Inferior parietal cortex (tissue), 1 donor: ENCODE data around the gene VWA5B1.

Source experiments
- DNase-seq: peaks from one replicate; pipeline ENCODE4 v3.0.0-alpha.2; 2016; ENCODE audit errors: extremely low spot score

VWA5B1 gene

DNA sequence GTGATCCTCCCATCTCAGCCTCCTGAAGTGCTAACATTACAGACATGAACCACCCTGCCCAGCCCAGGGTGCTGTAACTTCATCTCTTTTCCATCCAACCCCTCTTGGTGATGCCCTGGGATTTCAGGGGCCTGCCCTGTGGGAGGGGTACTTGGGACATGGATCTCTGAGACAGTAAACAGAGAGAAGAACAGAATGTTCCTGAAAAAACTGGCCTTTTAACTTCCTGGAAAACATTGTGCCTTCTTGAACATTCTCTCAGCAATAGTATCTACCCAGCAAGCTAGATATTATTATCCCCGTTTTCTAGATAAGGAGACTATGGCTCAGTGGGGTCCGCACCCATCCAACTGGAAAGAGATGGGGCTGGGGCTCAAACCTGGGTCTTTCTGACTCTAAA lies 57.0 kb downstream of the VWA5B1 start:
- no peak for DNase-seq

- DNase-seq = no peak
Observed at GRCh38 chr1:20348326-20348915, 57.7 kb downstream of the VWA5B1 start.

DNA sequence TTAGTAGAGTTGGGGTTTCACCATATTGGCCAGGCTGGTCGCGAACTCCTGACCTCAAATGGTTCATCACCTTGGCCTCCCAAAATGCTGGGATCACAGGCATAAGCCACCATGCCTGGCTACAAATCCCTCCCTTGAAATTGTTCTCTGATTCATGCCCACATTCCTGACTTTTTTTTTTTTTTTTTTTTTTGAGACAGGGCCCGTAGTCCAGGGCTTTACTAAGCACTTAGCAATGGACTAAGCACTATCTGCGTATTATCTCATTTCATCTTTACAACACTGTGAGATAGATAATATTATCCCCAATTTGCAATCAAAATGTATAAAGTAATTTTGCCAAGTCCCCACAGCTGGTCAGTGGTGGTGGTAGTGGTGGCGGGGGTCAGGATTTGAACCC lies 58.9 kb downstream of the VWA5B1 start:
- no peak for DNase-seq

DNA sequence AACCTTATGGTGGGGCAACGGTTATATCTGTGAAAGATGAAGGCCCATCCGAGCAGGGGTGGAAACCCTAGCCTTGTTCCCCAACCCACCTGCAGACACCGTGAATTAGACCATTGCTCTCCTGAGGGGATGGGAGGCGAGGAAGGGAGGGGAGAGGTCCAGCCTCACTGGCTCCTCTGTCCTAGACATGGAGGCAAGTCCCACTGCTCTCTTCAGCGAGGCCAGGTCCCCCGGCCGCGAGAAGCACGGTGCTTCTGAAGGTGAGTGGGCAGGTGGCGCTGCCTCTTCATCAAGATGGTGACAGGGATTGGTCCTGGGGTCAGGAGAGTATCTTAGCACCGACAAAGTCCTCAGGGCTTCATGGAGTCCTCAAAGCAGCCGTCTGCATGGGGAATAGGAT lies 59.3 kb downstream of the VWA5B1 start:
- DNase-seq = no peak

DNA sequence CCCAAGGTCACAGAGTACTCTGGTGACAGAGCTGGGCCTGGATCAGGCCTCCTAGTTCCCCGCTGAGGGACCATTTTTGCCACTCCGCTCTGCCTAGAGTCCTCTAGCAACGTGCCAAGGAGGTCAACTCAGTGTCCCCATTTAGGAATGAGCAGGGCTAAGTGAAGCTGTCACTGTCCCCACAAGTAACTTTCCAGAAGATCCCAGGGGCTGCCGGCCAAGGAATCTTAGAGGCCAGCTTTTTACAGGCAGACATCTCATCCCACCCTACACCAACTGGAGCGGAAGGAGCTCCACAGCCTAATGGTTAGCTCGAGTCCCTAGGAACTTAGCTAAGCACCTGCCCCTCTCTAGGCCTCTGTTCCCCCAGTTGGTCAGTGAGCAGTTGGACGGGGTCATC lies 59.7 kb downstream of the VWA5B1 start:
- DNase-seq = no peak

DNA sequence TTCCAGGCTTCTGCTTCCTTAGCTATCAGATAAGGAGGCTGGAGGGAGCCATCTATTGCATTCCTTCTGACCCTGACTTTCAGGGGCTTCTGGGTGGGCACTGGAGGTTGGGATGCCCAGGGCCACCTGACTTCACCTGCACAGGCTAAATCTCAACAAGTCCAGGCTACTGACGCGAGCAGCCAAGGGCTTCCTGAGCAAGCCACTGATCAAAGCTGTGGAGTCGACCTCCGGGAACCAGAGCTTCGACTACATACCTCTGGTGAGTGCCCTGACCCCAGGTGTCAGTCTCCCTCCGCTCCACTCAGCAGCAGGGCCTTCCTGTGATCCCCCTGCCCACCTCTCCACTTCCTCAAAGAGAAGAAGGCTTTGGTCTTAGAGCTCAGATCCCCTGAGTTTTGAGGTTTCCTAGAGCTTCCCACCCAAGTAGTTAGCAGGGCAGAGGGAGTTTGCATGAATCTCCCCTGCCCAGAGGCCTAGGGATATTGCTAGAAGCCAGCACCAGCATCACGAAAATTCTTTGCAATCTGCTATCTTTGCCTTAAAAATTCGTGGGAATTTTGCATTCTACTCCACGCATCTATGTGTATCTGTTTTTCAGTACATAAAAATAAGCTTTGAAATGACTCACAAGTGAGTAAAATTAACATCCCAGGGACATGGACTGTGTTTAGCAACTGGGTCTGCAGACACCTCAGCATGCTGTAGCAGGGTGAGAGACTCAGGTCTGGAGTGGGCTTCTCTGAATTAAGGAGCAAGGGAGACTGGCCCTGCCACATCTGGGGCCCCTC lies 61.4 kb downstream of the VWA5B1 start:
- peak; percentile 46 for DNase-seq

- DNase-seq = no peak
Observed at GRCh38 chr1:20353836-20354235, 63.2 kb downstream of the VWA5B1 start.

DNA sequence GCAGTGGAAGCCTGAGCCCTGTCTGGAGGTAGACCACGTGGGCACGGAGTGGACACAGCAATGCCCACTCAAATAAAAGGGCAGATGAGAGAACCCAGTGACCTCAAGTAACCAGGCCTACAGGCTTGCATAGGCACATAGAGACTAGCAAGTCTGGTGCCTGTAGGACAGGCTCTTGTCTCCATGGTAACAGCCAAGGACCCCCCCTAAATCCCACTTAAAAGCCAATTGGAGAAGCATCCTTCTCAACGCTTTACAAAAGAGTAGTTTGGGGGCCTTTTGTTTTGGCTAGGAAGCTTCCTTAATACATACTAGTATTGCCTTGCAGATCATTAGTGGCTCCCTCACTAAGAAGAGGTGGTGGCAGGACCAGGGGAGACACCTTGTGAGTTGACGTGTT lies 63.9 kb downstream of the VWA5B1 start:
- no peak for DNase-seq

- no peak for DNase-seq
Observed at GRCh38 chr1:20355101-20355827, 64.6 kb downstream of the VWA5B1 start.

GRCh38 chr1:20355828-20356735 lies 65.4 kb downstream of the VWA5B1 start:
- DNase-seq = no peak

DNA sequence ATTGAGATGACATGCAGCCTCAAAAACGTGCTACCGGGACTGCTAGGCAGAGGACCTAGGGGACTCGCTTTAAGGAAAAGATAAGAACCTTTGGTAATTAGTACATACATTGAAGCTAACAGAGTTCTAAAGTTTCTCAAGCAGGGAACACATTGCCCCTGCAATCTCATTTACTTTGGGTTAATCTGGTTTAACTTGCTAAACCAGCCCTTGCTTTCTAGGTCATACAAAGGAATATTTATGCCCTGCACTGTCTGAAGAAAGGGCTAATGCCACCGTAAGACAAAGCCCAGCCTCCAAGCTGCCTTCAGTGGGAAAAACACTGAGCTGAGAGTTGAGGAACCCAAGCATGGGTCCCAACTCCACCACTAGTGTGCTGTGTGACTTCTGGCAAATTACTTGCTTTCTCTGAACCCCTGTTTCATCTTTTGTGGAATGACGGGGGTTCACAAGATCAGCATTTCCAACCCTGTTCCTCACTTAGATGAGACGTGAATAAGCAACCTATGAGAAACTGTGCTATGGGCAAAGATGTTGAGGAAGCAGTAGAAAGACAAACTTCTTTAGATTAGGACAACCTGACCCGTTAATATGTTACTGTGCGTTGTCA lies 66.3 kb downstream of the VWA5B1 start:
- DNase-seq = no peak

GRCh38 chr1:20357796-20358195 lies 67.1 kb downstream of the VWA5B1 start:
- DNase-seq = no peak

- DNase-seq = no peak
Observed at GRCh38 chr1:20358761-20359263, 68.1 kb downstream of the VWA5B1 start.

GRCh38 chr1:20359451-20360330 lies 69.0 kb downstream of the VWA5B1 start:
- no peak for DNase-seq

DNA sequence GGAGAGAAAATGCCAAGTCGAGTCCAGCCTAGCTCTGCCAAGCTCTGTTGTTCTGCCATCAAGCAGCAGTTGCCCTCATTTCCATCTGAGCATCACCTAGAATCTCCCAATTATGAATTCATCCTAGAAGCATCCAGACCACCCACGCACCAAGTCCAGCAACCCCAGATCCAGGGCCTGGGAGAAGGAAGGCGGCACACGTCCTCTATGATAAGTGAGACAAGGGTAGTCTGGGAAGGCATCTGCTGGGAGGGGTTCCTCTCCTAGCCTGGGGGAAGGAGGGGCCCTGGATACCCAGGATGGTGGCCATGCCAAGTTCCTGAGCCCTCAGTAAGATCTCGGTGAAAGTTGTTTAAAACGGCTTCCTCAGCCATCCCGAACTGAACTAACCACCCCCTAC lies 70.7 kb downstream of the VWA5B1 start:
- no peak for DNase-seq

GRCh38 chr1:20361805-20362381 lies 71.2 kb downstream of the VWA5B1 start:
- peak; percentile 85 for DNase-seq

DNA sequence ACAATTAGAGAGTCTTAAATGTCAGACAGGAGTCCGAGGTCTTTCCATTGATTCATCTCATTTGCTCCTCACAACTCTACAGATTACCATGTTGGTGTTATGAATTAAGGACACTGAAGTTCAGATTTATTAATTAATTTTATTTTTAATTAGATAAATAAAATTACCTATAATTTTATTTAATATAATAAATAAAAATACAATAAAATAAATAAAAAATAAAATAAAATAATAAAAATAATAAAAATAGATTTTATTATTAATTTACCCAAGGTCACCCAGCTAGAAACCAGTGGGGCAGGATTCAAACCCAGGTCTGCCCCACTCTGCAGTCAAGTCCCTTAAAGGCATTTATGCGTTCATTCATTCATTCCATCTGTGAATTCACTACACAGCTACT lies 72.2 kb downstream of the VWA5B1 start:
- DNase-seq = no peak

DNA sequence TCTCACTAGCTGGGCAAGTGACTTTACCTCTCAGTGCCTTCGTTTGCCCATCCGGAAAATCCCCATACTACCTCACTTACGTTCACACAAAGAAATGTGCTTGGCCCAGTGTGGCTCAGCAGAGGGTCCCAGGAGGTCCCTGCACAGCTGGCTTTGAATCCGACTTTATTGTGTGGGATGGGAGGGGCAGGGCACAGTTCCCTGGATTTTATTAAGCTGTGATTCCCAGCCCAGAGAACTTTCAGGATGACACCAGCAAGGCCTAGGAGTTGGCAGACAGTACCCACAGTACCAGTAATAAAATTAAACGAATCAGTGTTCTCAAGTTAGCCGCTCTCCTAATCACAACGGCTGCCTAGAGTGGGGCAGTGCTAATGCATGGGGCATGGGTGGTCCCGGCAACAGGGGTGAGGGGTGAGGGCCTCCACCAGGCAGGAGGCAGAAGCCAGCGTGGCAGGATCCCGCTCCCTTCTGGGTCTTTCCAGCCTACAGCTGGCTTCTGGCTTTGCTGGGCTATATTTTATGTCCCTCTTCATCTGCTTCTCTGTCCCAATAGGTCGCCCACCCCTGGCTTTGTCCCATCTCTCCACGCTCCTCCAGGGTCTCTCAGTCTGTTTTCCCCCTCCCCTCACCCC lies 74.9 kb downstream of the VWA5B1 start:
- DNase-seq = no peak

GRCh38 chr1:20366056-20366462 lies 75.4 kb downstream of the VWA5B1 start:
- no peak for DNase-seq
